ENCODE results near the gene PRPF19.

DNA sequence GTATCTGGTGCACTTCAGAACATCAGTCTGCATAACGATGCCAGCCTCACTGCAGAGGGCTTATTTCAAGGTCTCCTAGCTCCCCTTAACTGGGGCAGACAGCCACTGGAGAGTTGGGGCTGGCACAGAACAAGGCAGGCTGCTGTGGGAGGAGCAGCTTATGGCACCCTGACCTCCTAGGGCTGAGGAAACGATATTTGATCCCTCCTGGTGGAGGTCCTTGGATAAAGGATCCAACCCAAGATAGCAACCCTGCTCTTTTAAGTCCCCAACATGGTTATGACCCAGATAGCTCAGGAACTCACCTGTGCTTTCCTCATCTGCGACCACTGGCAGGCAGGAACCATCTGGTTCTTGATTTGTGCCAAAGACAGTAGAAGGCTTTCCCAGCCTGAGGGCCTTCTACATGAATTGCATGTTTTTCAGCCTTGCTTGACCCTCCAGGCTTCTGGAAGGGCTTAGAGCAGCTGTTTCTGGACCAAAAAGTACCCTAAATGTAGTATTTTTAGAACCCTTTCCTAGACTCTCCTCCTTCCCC, 10.4 kb upstream of the PRPF19 start:
- TF ChIP-seq, protein P1, sequence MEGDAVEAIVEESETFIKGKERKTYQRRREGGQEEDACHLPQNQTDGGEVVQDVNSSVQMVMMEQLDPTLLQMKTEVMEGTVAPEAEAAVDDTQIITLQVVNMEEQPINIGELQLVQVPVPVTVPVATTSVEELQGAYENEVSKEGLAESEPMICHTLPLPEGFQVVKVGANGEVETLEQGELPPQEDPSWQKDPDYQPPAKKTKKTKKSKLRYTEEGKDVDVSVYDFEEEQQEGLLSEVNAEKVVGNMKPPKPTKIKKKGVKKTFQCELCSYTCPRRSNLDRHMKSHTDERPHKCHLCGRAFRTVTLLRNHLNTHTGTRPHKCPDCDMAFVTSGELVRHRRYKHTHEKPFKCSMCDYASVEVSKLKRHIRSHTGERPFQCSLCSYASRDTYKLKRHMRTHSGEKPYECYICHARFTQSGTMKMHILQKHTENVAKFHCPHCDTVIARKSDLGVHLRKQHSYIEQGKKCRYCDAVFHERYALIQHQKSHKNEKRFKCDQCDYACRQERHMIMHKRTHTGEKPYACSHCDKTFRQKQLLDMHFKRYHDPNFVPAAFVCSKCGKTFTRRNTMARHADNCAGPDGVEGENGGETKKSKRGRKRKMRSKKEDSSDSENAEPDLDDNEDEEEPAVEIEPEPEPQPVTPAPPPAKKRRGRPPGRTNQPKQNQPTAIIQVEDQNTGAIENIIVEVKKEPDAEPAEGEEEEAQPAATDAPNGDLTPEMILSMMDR (conservative IDR thresholded peaks at IDR 0.05; ENCODE audit: low read length), result no peak
- TF ChIP-seq EZH2phosphoT487 (IDR thresholded peaks at IDR 0.05; ENCODE audit: borderline replicate concordance), result no peak
